HepG2 (cell line): ENCODE measurements around the gene C20orf96. TPM values are rescaled to one million over a fixed set of nuclear protein-coding genes. Genes with fewer than 3 reads are reported as not detected.
A peak's percentile ranks its signal among the peaks of the same experiment; 100 is the strongest.

Source experiments
- ATAC-seq: fragments of 200-7000 bp; cut with Tn5 transposase; 3 replicates; pipeline ENCODE4 v1.9.1; 2020; ENCODE audit warnings: mild to moderate bottlenecking, moderate library complexity
- BruUV-seq: library from RNA; stranded (reverse); fragments of 400-500 nt; replicated peaks from 2 replicates; lab custom pipeline; 2021; lab: Mats Ljungman, UMichigan
- CTCF ChIA-PET: fragments of 300-600 bp; formaldehyde crosslinking; extraction: SDS; loops from one replicate; lab custom pipeline; 2021; ENCODE audit warnings: low total read pairs, inconsistent platforms, low intra/inter-chr PET ratio; lab: Yijun Ruan, JAX
- POLR2A ChIA-PET: fragments of 350-600 bp; sonication (Branson Sonifier 250); formaldehyde crosslinking; loops from one replicate; lab custom pipeline; 2020; ENCODE audit warnings: antibody characterized with exemption, inconsistent platforms; lab: Yijun Ruan, JAX
- DNase-seq: peaks from one replicate; pipeline ENCODE4 v3.0.0-alpha.2; 2015; ENCODE audit warnings: low spot score
- FAIRE-seq: peaks from 3 replicates; lab custom pipeline; 2011; peaks lifted over from hg19 to GRCh38; lab: Jason Lieb, UNC
- H2AFZ ChIP-seq: one replicate; pipeline ENCODE4 v1.6.1; 2011; ENCODE audit warnings: low read length, inconsistent platforms
- H3K27ac ChIP-seq: fragments of 300-600 bp; 3 replicates; pipeline ENCODE4 v1.8.0; 2011; ENCODE audit warnings: mixed run types, mild to moderate bottlenecking, mixed read lengths, low read length, inconsistent platforms; ENCODE audit not compliant: insufficient read depth; ENCODE audit errors: extremely low read length
- H3K27me3 ChIP-seq, 2 experiments: fragments of 200-600 bp in 1 of 2; 2 replicates in 1 of 2; 3 replicates in 1 of 2; pipeline versions ENCODE4 v1.6.0 to v1.8.0; 2011; ENCODE audit warnings: low read length in 2 of 2, mild to moderate bottlenecking in 2 of 2, moderate library complexity in 2 of 2, inconsistent platforms in 1 of 2; ENCODE audit not compliant: insufficient read depth in 2 of 2, control insufficient read depth in 1 of 2
- H3K36me3 ChIP-seq, 2 experiments: fragments of 200-600 bp in 1 of 2; replicated peaks in 1 of 2; 2 replicates in 1 of 2; 3 replicates in 1 of 2; pipeline versions ENCODE4 v1.5.1 to v1.8.0; 2011; ENCODE audit warnings: low read length in 2 of 2, inconsistent platforms in 1 of 2; ENCODE audit not compliant: insufficient read depth in 2 of 2, control insufficient read depth in 1 of 2
- H3K4me1 ChIP-seq: 2 replicates; pipeline ENCODE4 v1.5.1; 2012; ENCODE audit warnings: low read length, inconsistent platforms; ENCODE audit not compliant: insufficient read depth
- H3K4me2 ChIP-seq: 2 replicates; pipeline ENCODE4 v1.6.0; 2011; ENCODE audit warnings: low read depth, low read length, inconsistent platforms
- H3K4me3 ChIP-seq, 3 experiments: fragments of 200-600 bp in 1 of 3; sonication (generic), shearing (Covaris generic) in 1 of 3; replicated peaks in 1 of 3; 2 replicates each; pipeline ENCODE4 v1.5.1; 2011 to 2016; ENCODE audit warnings: low read length in 3 of 3, inconsistent platforms in 2 of 3, low read depth in 2 of 3, mild to moderate bottlenecking in 2 of 3, control low read depth in 1 of 3, mixed read lengths in 1 of 3; ENCODE audit not compliant: insufficient read depth in 1 of 3
- H3K79me2 ChIP-seq: one replicate; pipeline ENCODE4 v1.6.1; 2011; ENCODE audit warnings: low read length, inconsistent platforms; ENCODE audit not compliant: insufficient read depth
- H3K9ac ChIP-seq: 2 replicates; pipeline ENCODE4 v1.6.0; 2011; ENCODE audit warnings: mild to moderate bottlenecking, low read depth, low read length, inconsistent platforms; ENCODE audit not compliant: insufficient read depth
- H3K9me3 ChIP-seq: 2 replicates; pipeline ENCODE4 v1.5.1; 2012; ENCODE audit warnings: mild to moderate bottlenecking, low read length
- H4K20me1 ChIP-seq: 2 replicates; pipeline ENCODE4 v1.6.0; 2011; ENCODE audit warnings: inconsistent platforms, mild to moderate bottlenecking, low read length, moderate library complexity; ENCODE audit not compliant: insufficient read depth
- EED ChIP-seq: sonication (generic); formaldehyde crosslinking; IDR thresholded peaks from 2 replicates; pipeline ENCODE4 v1.5.0; 2020; ENCODE audit warnings: mild to moderate bottlenecking, missing genetic modification reagents
- IRX3 ChIP-seq: sonication (generic); formaldehyde crosslinking; IDR thresholded peaks from 2 replicates; pipeline ENCODE4 v1.8.1; 2023; ENCODE audit warnings: mild to moderate bottlenecking, low read depth, missing genetic modification reagents, borderline replicate concordance
- MBNL3 ChIP-seq: fragments of 250-450 bp; sonication (Bioruptor Pico); conservative IDR thresholded peaks from 2 replicates; pipeline ENCODE4 v1.8.0; 2022; ENCODE audit warnings: mild to moderate bottlenecking, inconsistent platforms
- MTF1 ChIP-seq: sonication (generic); formaldehyde crosslinking; IDR thresholded peaks from 2 replicates; pipeline ENCODE4 v1.5.0; 2020; ENCODE audit warnings: missing genetic modification reagents
- NCOR1 ChIP-seq: fragments of 200-600 bp; sonication (generic); IDR thresholded peaks from 2 replicates; pipeline ENCODE4 v1.7.0; 2017; ENCODE audit warnings: antibody characterized with exemption, low read length, borderline replicate concordance
- RBFOX2 ChIP-seq: fragments of 200-400 bp; formaldehyde crosslinking; IDR thresholded peaks from 2 replicates; pipeline ENCODE4 v1.6.1; 2017; ENCODE audit warnings: low read depth, mild to moderate bottlenecking, low read length
- RBM22 ChIP-seq: fragments of 200-400 bp; formaldehyde crosslinking; optimal IDR thresholded peaks from 2 replicates; pipeline ENCODE3; 2017; ENCODE audit warnings: mild to moderate bottlenecking, low read length, moderate library complexity
- SP1 ChIP-seq, 2 experiments: fragments of 450-650 bp in 1 of 2; sonication (generic) in 1 of 2; formaldehyde crosslinking in 1 of 2; IDR thresholded peaks; 2 replicates each; pipeline versions ENCODE4 v1.4.0 to v1.6.1; 2016 to 2020; ENCODE audit warnings: missing genetic modification reagents in 1 of 2
- XRCC5 ChIP-seq: fragments of 200-400 bp; formaldehyde crosslinking; optimal IDR thresholded peaks from 2 replicates; pipeline ENCODE3; 2017; ENCODE audit warnings: mild to moderate bottlenecking, low read length
- ZNF350 ChIP-seq: sonication (generic); formaldehyde crosslinking; IDR thresholded peaks from 2 replicates; pipeline ENCODE4 v1.4.0; 2020; ENCODE audit warnings: mild to moderate bottlenecking, low read depth, missing genetic modification reagents, borderline replicate concordance
- ZNF670 ChIP-seq: sonication (generic); formaldehyde crosslinking; IDR thresholded peaks from 2 replicates; pipeline ENCODE4 v1.8.0; 2022; ENCODE audit warnings: mild to moderate bottlenecking, missing genetic modification reagents, borderline replicate concordance
- ZNF713 ChIP-seq: sonication (generic); formaldehyde crosslinking; IDR thresholded peaks from 2 replicates; pipeline ENCODE4 v1.4.0; 2020; ENCODE audit warnings: mild to moderate bottlenecking, missing genetic modification reagents
- ZNF792 ChIP-seq: IDR thresholded peaks from 2 replicates; pipeline ENCODE4 v1.6.1; 2016
- WGBS: methylation state at CpG from one replicate; pipeline ENCODE4 v1.1.6; 2017; ENCODE audit warnings: low lambda C conversion rate; 5-methylcytosine and 5-hydroxymethylcytosine counted together
- in situ Hi-C: cut with HindIII; loops from 2 replicates; pipeline ENCODE4 v1.10.0; 2017; ENCODE audit warnings: low pct_unique_long_range_greater_than_20kb; ENCODE audit not compliant: extremely low pct_ligation_motif_present
- intact Hi-C: fragments of 100-400 bp; cut with micrococcal nuclease; formaldehyde crosslinking; loops from one replicate; pipeline ENCODE4 v1.10.0; 2022; ENCODE audit not compliant: unreplicated experiment
- polyA plus RNA-seq, 8 experiments: library from polyadenylated mRNA; depleted of rRNA in 3 of 8; stranded (reverse) in 7 of 8; unstranded in 1 of 8; fragments of >200 nt; fragmentation: Illumina TruSeq in 4 of 8; extraction: Trizol in 4 of 8; gene quantifications; 2 replicates each; pipeline versions ENCODE4 v1.2.1 to v1.2.3, GENCODE V29; 2011 to 2016; ENCODE audit warnings: low read depth in 4 of 8, missing spikeins in 1 of 8, mixed read lengths in 1 of 8; ENCODE audit not compliant: insufficient read depth in 1 of 8
- total RNA-seq, 5 experiments: library from RNA; depleted of rRNA; stranded (reverse); fragments of >200 nt; fragmentation: Illumina TruSeq; extraction: Trizol; gene quantifications; 2 replicates each; pipeline ENCODE4 v1.2.3, GENCODE V29; 2016; ENCODE audit warnings: low read depth in 1 of 5
- TF ChIP-seq, protein P1 (sequence below): sonication (generic); formaldehyde crosslinking; IDR thresholded peaks from 2 replicates; pipeline ENCODE4 v1.4.0; 2020; ENCODE audit warnings: missing genetic modification reagents
- TF ChIP-seq, protein P2 (sequence below): IDR thresholded peaks from 2 replicates; pipeline ENCODE4 v1.6.1; 2016; ENCODE audit warnings: missing compliant biosample characterization, missing genetic modification reagents, borderline replicate concordance
- TF ChIP-seq, protein P3 (sequence below): sonication (generic); formaldehyde crosslinking; IDR thresholded peaks from 2 replicates; pipeline ENCODE4 v1.5.0; 2020; ENCODE audit warnings: missing genetic modification reagents, mild to moderate bottlenecking, borderline replicate concordance
- TF ChIP-seq, protein P4 (sequence below): sonication (generic); formaldehyde crosslinking; IDR thresholded peaks from 2 replicates; pipeline ENCODE4 v1.8.1; 2023; ENCODE audit warnings: mild to moderate bottlenecking, missing genetic modification reagents

Gene C20orf96
- total and polyA plus RNA-seq, 2 of the 13 experiments (the other 11 are each of a cell fraction or from before 2014, with no cell fraction given): 3.8 to 20.6 TPM

DNA sequence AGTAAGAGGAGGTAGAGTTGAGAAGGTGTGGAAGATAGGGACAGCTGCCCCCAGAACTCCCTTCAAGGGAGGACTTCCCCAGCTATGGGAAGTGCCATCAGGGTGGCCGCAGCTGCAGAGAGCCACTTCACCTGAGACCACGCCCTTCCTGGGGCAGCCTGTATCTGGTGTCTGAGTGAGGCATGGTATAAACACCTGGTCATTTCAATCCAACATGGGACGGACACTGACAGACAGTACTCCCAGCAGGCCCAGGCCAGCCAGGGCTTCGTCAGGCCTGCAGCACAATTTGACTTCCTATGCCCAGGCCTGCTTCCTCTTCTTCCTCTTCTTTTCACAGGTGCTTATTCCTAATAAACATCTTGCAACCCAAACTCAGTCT, 39.3 kb upstream of the C20orf96 start (continued):
- TF ChIP-seq SP1 (IDR thresholded peaks at IDR 0.05) (no peak), SP1 (CRISPR knock-in tag; IDR thresholded peaks at IDR 0.05) (0 out of 2 replicates have a peak, but pooled peaks have one; percentile 4), ZNF670 (CRISPR knock-in tag) (no peak), MBNL3 (no peak), ZNF713 (CRISPR knock-in tag) (no peak)

DNA sequence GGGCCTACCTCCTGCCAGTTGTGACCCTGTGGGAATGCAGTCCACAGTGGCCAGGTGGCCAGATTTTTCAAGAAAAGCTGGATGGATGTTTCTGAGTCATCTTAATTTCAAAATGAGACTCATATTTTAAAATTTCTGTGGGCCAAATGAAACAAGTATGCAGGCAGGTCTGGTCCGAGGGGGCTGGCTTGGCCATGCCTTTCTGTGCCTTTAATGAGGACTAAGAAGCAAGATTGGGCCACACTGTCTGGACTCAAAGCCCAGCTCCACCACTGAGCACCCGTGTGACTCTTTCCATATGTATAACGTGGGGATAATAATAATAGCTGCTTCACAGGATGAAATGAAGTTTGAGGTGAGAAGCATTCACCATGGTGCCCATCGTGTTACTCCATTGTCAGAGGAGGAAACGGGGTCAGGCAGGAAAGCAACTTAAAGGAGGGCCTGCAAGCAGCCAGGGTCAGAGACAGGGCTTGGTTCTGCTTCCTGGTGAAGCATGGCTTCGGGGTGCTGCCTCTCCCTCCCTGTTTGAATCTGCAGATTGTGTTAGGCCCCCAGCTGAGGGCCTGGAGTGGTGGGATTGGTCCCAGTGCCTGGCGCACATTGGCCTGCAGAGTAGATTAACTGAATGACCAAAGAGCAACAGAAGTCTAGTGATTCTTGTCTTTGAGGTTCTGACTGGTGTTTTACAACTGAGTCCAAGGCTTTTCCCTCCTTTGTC, 38.6 kb upstream of the C20orf96 start:
- WGBS: 77% methylated on average over 7 of the region's 7 CpGs
- Histone ChIP-seq H2AFZ (no peak overlapping the region), H3K27me3 (no peaks in the 10 kb centered on the region; a peak in 1 of 5 replicates), H3K36me3 (peaks cover 4 to 9% of the 10 kb centered on the region in 2 experiments; a peak in 2 of 5 replicates), H3K27ac (peak overlapping the region; percentile 5), H3K4me2 (peak overlapping the region; percentile 92), H3K4me3 (peak overlapping the region in 2 of 3 experiments; percentile 21 to 96; a peak in 2 of 6 replicates), H3K4me1 (peaks cover 34% of the 10 kb centered on the region), H3K79me2 (peaks cover 29% of the 10 kb centered on the region), H3K9me3 (no peaks in the 10 kb centered on the region), H4K20me1 (peaks cover 37% of the 10 kb centered on the region), H3K9ac (peak overlapping the region; percentile 25; the same call in 1 of the 2 replicates)
- DNase-seq (no peak), FAIRE-seq (no peak), ATAC-seq (no peak)
- in situ Hi-C loops: no loop called here
- POLR2A ChIA-PET: interaction anchor here (0.8 to 8.3 kb wide), 8 partner anchors 9 to 78 kb away, joined by 3 to 90 read pairs (median 4); partner anchors contain the start of gene NRSN2
- CTCF ChIA-PET: interaction anchor here (2.2 kb wide), 1 partner anchor 120 kb away, joined by 8 read pairs; no protein-coding TSS in a partner anchor
- intact Hi-C loops: no loop called here
- BruUV-seq: no TSS peak
- TF ChIP-seq RBFOX2 (0 out of 2 replicates have a peak, but pooled peaks have one; percentile 12), ZNF350 (no peak), EED (CRISPR knock-in tag) (0 out of 2 replicates have a peak, but pooled peaks have one; percentile 54), RBM22 (peak; percentile 68), XRCC5 (peak; percentile 5), IRX3 (CRISPR knock-in tag) (0 out of 2 replicates have a peak, but pooled peaks have one; percentile 42), ZNF792 (CRISPR knock-in tag) (no peak), MTF1 (CRISPR knock-in tag) (no peak), NCOR1 (no peak)
- TF ChIP-seq, protein P1, sequence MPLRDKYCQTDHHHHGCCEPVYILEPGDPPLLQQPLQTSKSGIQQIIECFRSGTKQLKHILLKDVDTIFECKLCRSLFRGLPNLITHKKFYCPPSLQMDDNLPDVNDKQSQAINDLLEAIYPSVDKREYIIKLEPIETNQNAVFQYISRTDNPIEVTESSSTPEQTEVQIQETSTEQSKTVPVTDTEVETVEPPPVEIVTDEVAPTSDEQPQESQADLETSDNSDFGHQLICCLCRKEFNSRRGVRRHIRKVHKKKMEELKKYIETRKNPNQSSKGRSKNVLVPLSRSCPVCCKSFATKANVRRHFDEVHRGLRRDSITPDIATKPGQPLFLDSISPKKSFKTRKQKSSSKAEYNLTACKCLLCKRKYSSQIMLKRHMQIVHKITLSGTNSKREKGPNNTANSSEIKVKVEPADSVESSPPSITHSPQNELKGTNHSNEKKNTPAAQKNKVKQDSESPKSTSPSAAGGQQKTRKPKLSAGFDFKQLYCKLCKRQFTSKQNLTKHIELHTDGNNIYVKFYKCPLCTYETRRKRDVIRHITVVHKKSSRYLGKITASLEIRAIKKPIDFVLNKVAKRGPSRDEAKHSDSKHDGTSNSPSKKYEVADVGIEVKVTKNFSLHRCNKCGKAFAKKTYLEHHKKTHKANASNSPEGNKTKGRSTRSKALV (CRISPR knock-in tag): no peak
- TF ChIP-seq, protein P2, sequence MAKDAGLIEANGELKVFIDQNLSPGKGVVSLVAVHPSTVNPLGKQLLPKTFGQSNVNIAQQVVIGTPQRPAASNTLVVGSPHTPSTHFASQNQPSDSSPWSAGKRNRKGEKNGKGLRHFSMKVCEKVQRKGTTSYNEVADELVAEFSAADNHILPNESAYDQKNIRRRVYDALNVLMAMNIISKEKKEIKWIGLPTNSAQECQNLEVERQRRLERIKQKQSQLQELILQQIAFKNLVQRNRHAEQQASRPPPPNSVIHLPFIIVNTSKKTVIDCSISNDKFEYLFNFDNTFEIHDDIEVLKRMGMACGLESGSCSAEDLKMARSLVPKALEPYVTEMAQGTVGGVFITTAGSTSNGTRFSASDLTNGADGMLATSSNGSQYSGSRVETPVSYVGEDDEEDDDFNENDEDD: 0 out of 2 replicates have a peak, but pooled peaks have one; percentile 9
- TF ChIP-seq, protein P3, sequence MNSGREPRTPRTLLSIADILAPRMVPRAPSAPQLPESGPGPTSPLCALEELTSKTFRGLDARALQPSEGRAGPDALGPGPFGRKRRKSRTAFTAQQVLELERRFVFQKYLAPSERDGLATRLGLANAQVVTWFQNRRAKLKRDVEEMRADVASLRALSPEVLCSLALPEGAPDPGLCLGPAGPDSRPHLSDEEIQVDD: no peak
- TF ChIP-seq, protein P4, sequence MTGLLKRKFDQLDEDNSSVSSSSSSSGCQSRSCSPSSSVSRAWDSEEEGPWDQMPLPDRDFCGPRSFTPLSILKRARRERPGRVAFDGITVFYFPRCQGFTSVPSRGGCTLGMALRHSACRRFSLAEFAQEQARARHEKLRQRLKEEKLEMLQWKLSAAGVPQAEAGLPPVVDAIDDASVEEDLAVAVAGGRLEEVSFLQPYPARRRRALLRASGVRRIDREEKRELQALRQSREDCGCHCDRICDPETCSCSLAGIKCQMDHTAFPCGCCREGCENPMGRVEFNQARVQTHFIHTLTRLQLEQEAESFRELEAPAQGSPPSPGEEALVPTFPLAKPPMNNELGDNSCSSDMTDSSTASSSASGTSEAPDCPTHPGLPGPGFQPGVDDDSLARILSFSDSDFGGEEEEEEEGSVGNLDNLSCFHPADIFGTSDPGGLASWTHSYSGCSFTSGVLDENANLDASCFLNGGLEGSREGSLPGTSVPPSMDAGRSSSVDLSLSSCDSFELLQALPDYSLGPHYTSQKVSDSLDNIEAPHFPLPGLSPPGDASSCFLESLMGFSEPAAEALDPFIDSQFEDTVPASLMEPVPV (CRISPR knock-in tag): 0 out of 2 replicates have a peak, but pooled peaks have one; percentile 10
